GM21619 (cell line): ENCODE measurements around the gene RNF208.
"Not testable (repeated sequence)": the region's sequence is repeated elsewhere in the genome, so short reads cannot be mapped to it uniquely, and the experiment has no call there.

Experiments
- ATAC-seq: cut with Tn5 transposase; IDR thresholded peaks from one replicate; pipeline ENCODE4 v1.9.1; 2021; ENCODE audit not compliant: unreplicated experiment

Gene RNF208

GRCh38 chr9:137222190-137223077 lies at the start of gene RNF208:
Gene RNF208, minus strand, starts transcription at chr9:137222240. Its CDS starts 1,028 bp downstream, at chr9:137221212.
- peak; percentile 3 for ATAC-seq

- ATAC-seq: no peak
Observed at GRCh38 chr9:137271696-137272076, 49.6 kb upstream of the RNF208 start.

- no peak for ATAC-seq
Observed at GRCh38 chr9:137270929-137271695, 49.1 kb upstream of the RNF208 start.

GRCh38 chr9:137269231-137269772 lies 47.3 kb upstream of the RNF208 start:
- no peak for ATAC-seq

- no peak for ATAC-seq
Observed at GRCh38 chr9:137268538-137269201, 46.6 kb upstream of the RNF208 start.

- ATAC-seq: no peak
Observed at GRCh38 chr9:137267933-137268355, 45.9 kb upstream of the RNF208 start.

GRCh38 chr9:137266585-137267453 lies 44.8 kb upstream of the RNF208 start:
- ATAC-seq: no peak

GRCh38 chr9:137266162-137266527 lies 44.1 kb upstream of the RNF208 start:
- no peak for ATAC-seq

GRCh38 chr9:137265496-137266161 lies 43.6 kb upstream of the RNF208 start:
- ATAC-seq: no peak

- ATAC-seq: no peak
Observed at GRCh38 chr9:137264067-137264466, 42.0 kb upstream of the RNF208 start.

- no peak for ATAC-seq
Observed at GRCh38 chr9:137263506-137263905, 41.5 kb upstream of the RNF208 start.

- ATAC-seq: no peak
Observed at GRCh38 chr9:137262909-137263285, 40.9 kb upstream of the RNF208 start.

- not testable (repeated sequence) for ATAC-seq
Observed at GRCh38 chr9:137262173-137262908, 40.3 kb upstream of the RNF208 start.

- ATAC-seq: no peak
Observed at GRCh38 chr9:137256856-137257255, 34.8 kb upstream of the RNF208 start.

- no peak for ATAC-seq
Observed at GRCh38 chr9:137256362-137256761, 34.3 kb upstream of the RNF208 start.

- ATAC-seq: peak; percentile 31
Observed at GRCh38 chr9:137255448-137256114, 33.5 kb upstream of the RNF208 start.

- ATAC-seq: peak; percentile 69
Observed at GRCh38 chr9:137254624-137255447, 32.8 kb upstream of the RNF208 start, which contains the start of gene NELFB. Gene NELFB, plus strand, starts transcription at chr9:137255327.
